Cortex of kidney (tissue), 1 donor: Measurements from ENCODE around the gene MLLT3.

Source experiments
- DNase-seq: peaks from one replicate; lab custom pipeline; 2025; lab: John Stamatoyannopoulos, UW

The MLLT3 gene

DNA sequence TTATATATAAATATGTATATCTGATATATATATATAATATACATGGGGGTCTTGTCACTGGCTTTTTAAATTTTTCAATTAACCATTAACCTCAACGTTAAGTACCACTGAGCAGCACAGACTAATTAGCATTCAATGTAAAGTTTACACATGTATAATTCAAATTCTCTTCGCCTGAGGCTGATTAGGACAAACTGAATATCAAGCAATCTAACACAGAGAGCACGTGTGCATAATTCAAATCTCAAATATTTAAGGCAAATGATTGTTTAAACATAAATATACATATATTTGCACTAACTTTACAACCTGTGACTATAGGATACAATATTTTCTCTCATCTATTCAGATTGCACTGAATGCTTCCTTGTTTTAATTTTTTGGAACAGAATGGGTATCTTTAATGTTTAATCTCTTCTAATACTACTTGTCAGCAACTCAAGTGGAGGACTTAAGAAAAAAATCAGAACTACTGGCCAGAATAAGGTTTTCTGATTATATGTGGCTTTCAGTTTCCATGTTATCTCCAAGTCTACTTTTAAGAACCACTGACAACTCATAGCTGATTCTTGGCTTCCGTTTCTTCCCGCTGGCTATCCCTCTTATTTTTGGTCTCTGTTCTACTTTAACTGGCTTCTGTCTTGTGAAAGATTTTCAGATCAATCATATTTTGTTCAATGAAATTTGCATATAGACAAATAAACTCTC, 204.8 kb downstream of the MLLT3 start:
- DNase-seq: no peak

DNA sequence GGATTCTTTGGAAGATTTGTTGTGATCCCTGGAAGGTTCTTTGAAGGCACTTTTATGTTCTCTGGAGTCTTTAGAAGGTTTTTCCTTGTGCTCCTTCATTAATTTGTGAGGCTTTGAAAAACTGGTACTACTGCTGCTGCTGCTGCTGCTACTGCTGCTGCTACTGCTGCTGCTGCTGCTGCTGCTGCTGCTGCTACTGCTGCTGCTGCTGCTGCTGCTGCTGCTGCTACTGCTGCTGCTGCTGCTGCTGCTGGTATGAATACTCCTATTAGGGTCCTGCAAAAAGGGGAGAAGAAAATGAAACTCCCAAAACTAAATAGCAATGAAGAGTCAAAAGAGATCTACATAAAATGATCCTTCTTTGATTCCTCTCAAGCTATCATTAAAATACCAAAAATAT, 208.1 kb downstream of the MLLT3 start:
- DNase-seq: no peak

DNA sequence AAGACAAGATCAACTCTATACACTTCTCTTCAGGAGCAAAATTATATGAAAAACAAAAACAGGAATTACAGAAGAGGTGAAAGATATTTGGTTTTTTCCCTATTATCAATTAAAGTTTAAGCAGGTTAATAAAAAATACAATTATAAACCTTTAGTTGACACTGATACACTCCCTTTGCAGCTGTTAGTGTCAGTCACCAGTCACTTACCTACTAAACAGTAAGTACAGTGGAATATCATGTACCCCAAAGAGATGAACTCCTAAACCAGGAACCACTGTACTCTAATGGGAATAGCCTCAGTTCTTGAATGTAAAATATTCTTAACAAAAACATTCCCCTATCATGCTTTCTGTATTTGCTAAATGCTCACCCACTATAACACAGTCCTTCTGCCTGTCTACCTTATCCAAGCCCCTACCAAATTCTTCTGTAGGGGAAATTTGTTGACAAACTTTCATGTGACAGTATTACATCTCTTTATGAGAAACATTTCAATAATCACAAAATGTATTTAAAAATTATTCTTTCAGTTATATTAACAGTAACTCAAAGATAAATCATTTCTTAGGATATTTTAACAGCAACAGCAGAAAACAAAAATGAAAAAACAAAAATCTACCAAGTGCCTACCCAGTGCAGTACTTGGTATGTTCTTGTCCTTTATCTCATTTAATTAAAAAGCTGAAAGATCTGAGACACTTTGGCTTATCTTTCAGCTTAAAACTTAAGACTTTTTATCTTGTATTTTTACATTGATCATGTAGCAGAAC, 212.8 kb downstream of the MLLT3 start:
- no peak for DNase-seq

DNA sequence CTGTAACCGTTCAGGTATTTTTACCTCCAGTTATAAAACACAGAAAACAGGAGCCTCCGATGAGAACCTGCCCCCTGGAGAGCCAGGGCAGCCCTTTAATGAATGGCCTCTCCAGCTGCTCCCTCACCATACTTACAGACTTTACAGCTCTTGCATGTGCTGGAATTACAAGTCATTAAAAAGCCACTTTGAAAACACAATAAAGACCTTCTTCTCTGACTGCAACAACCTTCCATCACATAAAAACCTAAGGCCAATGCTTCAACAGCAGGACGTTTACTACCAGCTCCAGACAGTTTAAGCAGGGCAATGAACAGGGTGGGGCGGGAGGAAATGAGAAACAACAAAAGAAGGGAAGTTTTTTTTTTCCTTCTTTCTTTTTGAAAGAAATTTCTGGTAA, 213.8 kb downstream of the MLLT3 start:
- DNase-seq: no peak

DNA sequence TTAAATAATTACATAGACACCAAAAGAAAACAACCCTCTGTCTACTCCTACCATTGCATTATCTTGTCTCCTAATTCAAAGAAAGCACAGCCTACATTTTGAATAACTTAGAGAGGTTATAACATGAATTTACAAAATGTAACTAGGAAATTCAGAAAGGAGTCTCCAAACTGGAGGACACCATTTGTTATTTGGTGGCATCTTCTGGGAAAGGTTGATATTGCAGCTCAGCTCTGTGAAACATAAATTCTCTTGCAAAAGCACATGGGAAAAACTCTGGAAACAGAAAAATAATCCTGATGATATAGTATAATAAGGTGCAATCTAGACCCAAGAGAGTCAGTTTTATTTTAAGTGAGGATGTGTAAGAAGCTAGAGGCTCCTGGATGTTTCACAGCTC, 215.3 kb downstream of the MLLT3 start:
- no peak for DNase-seq

DNA sequence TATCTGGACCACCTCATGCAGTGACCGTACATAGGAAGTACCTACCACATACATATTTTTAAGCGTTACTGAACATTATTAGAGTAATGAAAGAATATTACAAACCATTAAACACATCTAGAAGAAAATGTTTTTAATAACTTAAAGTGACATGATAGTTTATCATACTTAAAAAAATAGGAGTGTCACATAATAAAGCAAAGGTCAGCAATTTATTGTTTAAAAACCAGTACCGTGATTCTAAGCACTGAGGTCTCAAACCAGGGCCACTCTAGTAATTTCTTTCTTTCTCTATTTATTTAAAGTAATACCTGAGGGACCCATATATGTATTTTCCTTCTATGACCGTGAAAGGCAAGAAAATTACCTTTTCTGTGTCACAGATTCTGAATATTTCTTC, 216.0 kb downstream of the MLLT3 start:
- no peak for DNase-seq

DNA sequence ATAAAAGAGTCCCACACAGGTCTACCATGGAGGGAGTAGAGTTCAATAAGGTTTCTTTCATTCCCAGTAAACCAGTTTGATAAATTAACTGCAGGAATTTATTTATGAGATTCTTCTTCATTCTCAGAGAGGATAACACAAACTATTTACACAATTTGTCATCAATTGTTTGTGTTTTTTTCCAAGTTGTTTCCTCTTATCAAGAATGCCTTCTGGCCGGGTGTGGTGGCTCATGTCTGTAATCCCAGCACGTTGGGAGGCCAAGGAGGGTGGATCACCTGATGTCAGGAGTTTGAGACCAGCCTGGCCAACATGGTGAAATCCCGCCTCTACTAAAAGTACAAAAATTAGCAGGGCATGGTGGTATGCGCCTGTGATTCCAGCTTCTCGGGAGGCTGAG, 216.7 kb downstream of the MLLT3 start:
- no peak for DNase-seq

DNA sequence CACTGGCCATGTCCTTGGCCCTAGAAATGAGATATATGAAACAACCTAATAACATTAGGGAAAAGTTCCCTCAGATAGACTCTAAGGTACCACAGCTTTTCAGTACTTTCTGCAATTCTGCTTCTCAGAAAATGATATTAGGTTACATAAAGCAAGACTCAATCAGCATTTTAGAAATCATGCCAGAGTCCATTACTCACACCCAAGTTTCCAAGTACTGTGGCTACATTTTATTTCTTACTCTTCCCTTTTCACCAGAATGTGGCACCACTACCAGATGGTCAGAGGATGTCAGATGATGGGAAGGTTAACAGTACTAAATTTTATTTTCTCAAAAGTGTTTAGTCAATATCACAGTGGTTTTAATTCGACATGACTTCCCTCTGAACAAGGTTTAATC, 217.2 kb downstream of the MLLT3 start:
- DNase-seq: no peak

DNA sequence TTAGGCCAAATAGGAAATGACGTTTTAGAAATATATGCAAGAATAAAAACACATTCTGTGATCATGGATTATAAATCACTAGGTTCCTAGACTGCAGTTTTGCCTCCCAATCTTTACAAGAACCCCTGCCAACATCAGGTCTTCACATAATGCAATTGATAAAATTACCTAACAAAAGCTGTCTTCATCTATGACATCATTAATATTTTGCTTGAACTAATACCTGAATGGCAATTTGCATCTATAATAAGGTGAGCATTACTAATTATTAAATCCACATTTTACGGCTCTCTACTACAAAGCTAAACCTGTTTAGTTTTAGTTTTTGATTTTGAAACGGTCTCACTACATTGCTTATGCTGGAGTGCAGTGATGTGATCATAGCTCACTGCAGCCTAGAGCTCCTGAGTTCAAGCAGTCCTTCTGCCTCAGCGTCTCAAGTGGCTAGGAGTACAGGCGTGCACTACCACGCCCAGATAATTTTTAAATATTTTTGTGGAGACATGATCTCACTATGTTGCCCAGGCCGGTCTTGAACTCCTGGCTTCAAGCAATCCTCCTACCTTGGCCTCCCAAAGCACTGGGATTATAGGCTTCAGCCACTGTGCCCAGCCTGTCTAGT, 218.0 kb downstream of the MLLT3 start:
- DNase-seq: no peak

DNA sequence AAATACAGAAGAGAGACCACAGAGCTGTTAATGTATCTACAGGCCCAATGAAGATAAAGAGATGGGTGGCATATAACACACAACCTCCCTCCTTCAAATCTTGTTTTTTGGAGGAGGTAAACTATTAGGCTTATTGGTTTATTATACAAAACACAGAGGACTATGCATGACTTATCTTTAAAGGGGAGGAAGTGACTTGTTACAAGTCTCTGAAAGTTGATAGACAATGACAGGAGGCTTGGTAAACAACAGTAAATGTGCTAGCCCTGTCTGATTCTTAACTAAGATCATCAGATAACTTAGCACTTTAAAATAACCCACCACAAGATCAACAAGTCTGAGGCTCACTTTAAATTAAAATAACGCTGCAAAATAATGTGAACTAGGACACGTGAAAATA, 219.0 kb downstream of the MLLT3 start:
- DNase-seq: no peak

DNA sequence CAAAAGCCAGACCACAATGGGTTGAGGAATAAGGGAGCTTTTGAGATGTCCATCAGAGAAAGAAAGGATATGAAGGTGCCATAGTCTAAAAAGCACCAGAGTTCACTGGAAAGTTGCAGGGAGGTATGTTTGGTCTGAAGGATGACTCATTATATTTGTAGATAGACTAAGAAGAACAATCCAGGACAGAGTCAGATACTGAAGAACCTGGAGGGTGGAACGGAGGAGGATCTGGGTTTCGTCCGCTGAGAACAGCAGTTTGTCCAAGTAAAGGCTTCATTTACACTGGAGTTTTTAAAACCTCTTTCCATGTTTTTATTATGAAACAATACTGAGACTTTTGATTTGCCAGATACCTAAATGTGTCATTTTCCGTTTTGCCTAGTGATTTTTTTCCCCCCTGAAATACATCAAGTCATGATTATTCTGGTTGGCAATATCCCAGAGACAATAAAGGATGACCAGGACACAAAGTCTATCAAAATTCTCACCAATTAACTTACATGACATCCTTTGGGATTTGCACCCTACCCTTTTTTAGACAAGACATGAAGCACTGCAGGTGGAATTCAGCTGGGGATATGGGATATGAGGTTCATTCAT, 219.9 kb downstream of the MLLT3 start:
- no peak for DNase-seq

DNA sequence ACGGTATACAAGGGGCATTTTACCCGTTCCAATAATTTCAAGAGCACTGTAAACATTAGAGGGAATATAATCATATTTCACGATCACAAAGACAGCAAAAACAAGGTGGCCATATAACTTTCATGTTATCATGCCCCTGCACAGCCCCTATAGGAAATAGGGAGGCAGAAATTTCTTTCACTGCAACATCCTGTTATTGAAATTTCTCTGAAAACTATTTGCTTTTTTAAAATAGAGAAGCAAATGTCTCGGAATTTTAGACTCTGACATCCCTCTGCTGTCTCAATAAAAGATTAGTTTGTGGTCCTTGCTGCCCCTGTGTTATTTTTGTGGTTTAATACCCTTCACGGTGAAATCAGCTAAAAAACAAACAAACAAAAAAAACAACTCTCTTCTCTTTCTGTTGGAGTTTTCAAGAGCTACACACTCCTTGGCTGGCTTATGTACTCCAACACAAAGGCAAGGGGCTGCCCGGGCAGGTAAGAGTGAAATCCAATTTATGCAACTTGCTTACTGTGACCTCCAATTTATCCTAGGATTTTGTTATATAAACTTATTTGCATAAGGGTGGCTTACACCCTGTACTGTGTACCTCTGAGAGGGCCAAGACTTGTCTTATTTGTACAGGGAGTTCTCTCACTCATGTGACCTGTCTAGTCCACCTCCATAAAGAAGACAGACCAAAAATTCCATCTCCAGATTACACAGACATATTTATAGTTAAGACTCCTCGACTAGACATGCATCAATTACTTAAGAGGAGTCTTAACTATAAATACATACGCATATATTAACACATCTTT, 223.6 kb downstream of the MLLT3 start:
- DNase-seq: no peak

DNA sequence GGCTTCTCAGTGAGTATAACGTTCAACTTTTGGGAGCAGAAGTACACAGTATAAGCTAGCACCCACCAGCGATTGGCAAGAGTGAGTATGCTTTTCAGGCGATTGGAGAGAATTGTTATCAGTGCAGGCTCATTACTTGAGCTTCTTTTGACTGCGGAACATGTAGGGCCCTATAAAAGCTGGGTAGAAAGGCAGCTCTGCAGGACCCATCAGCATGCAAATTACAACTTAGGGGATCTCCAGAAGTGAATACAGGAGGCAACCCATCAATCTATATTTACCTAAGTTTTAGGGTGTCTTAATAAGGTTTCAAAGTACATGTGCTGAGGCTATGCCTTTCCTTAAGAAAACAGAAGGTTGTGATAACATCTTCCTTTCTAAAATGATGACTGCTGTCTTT, 225.0 kb downstream of the MLLT3 start:
- DNase-seq: no peak

DNA sequence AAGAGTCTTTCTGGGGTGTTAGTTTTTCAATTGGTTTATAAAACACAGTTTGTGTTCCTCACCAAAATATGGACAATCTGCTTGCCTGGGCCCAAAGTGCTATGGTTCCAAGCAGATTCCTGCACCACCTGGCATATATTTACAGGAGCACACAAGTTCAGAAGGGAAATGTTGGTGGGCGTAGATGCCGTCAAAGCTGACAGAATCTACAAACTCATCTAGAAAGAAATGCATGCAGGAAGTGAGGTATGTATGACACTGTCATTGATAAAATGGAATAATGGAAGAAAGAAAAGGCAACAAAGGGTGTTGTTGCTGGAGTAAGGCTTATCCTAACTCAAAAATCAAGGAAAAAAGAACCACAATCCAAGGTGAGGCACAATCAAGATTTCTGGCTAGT, 225.8 kb downstream of the MLLT3 start:
- no peak for DNase-seq

DNA sequence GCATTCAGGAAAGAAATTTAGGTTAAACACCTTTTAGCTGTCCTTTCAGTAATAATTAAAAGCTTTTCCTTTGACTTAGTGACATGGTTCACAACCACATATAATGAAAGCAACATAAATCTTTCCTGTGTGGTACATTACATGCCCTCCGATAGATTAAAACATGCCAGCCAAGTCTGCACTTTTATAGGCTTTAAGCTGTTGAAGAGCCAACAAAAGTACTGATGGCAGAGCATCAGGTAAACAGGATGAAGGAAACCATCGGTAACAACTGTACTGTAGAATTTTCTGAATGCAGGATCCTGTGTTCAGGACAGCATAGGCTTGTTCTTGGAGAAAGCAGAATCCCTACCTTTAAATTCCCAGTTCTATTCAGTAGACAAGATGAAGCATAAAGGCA, 226.6 kb downstream of the MLLT3 start:
- no peak for DNase-seq

DNA sequence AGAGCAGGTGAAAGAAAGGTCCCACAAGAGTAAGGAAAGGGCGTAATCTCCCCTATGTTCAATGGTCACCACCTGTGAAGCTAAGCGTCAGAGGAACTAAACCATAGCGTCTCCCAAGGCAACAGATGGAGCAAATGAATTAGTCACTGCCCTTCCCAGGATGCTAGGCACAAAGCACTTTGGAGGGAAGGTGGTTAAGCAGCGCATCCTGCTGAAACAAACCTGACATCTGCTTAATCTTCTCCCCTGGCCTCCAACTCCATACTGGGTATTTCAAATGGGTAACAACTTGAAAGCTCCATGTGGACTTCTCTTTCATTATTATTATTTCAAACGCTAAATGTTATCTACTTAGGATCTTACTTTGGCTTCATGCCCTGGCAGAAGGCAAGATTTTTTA, 227.3 kb downstream of the MLLT3 start:
- no peak for DNase-seq

DNA sequence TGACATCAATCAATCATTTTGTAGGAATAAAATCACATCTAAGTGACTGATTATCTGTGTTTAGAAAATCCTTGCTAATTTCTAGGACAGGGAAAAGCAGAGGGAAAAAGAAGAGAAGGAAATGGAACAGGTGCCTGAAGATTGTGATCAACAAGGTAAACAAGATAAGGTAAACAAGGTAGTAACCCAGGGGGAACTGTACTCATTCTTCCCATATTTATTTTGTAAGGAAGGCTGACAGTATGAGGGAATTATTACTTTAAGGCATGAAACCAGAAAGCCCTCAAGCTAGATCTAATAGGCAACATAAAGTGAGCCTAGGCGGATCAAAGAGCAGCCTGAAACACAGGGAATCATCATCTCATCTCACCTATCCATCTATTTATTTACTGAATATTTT, 231.1 kb downstream of the MLLT3 start:
- no peak for DNase-seq

DNA sequence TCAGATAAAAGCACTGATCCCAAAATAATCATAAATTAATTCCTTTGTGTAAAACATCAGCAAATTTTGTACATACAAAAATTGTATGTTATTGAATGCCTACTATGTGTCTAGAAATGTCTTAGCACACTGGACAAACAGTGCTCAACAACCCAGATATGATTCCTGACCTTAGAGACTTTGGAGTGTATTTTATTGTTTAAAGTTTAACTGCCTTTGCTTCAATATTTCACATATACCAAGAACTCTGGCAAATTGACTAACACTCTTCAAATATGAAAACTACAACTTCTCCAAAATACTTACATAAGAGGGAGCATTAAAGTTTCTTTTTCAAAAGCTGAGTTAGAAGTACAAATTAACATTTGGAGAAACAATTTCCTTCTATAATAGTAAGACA, 231.9 kb downstream of the MLLT3 start:
- no peak for DNase-seq

DNA sequence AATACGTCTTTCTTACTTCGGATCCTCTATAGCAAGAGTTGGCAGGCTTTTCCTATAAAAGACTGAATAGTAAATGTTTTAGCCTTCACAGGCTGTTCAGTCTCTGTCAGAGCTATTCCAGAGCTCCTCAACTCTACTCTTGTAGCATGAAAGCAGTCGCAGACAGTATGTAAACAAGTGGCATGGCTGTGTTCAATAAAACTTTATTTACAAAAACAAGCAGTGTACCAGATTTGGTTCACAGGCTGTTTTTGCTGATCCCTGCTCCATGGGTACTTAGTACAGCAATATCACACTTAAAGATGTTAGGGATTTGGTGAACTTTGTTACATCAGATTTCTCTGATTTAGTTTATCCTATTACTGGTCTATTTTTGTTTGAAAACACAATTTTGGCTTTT, 235.2 kb downstream of the MLLT3 start:
- DNase-seq: no peak

DNA sequence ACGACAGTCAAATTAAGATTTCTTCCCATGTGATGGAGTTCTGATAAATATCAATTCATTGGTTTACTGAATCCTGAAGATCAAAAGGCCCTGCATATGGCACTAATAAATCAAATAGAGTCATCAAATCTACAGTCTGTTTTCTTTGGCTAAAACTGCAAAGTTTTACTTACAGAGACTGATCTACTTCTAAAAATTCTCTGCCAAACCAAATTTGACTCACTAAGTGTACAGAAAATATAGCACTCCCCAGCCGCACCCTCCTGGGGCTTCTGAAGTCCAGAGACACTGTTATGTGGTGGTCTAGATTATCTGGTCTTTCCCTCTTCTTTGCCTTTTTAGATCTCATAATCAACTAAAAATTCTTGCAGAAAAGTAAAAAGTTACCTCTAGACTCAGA, 237.7 kb downstream of the MLLT3 start:
- no peak for DNase-seq

DNA sequence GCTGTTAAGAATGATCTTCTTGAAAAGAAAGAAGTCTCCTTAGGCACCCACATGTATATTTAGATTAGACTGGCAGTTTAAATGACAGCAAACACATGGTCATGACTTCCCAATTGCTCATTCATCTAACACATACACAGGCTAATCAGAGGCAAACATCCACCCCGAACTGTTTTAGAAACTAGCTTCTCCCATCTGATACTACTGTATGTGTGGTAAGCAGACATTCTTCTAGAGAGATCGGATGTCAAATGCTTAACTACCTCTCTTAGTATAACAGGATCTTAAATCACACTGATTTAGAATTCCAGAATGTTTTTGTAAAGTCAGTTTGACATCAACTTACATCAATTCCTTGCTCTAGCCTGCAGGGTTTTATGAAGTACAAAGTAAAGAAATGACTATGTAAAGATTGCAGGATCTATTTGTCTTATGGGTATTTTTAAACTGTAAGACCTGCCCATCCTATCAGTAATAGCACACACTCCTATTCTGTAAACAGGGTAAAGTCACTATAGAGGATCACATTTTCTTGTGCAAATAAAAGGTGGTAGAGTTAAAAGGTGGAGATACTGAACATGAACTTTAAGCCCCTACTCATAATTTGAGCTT, 239.7 kb downstream of the MLLT3 start:
- no peak for DNase-seq

DNA sequence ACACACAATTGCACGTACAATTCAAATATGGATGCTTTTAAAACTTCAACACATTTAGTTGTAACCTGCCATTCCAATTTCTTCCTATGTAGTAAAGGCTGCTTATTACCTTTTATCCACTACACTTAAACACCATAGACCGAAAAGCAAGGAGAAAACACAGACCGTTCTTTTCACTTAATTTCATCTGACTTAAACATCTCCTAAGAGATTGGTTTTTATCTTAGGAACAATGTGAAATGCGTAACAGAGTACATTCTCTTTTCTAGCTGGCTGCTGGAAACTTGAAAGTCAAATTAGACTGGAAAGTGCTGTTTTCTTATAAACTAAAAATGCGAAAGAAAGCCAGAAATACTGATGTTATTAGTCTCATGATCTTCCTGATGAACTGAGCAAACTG, 241.8 kb downstream of the MLLT3 start:
- no peak for DNase-seq
